IMR-90 (cell line): ENCODE measurements around the gene RSU1. TPM values are rescaled to one million over a fixed set of nuclear protein-coding genes. Genes with fewer than 3 reads are reported as not detected.

ENCODE experiments used
- ATAC-seq: fragments of 200-7000 bp; cut with Tn5 transposase; 2 replicates; pipeline ENCODE4 v1.9.1; 2020; ENCODE audit warnings: low read depth, mild to moderate bottlenecking, moderate library complexity
- BruUV-seq: library from RNA; stranded (reverse); fragments of 400-500 nt; replicated peaks from 2 replicates; lab custom pipeline; 2021; lab: Mats Ljungman, UMichigan
- CTCF ChIA-PET: fragments of 300-600 bp; formaldehyde crosslinking; extraction: SDS; loops from one replicate; lab custom pipeline; 2021; ENCODE audit warnings: antibody characterized with exemption; lab: Yijun Ruan, JAX
- POLR2A ChIA-PET: fragments of 300-600 bp; sonication (Branson Sonifier 250); formaldehyde crosslinking; loops from one replicate; lab custom pipeline; 2022; ENCODE audit warnings: antibody characterized with exemption; ENCODE audit not compliant: unreplicated experiment; lab: Charles Lee
- DNase-seq: peaks from one replicate; pipeline ENCODE4 v3.0.0; 2013
- H2AFZ ChIP-seq: replicated peaks from 2 replicates; pipeline ENCODE3; 2013; ENCODE audit warnings: low read length, mild to moderate bottlenecking; ENCODE audit not compliant: poor library complexity
- H2AK5ac ChIP-seq: 2 replicates; pipeline ENCODE4 v1.6.1; 2013; ENCODE audit warnings: low read depth, low read length, inconsistent platforms
- H2AK9ac ChIP-seq: replicated peaks from 2 replicates; pipeline ENCODE3; 2013; ENCODE audit warnings: mild to moderate bottlenecking, low read depth, low read length, moderate library complexity; ENCODE audit not compliant: poor library complexity
- H2BK120ac ChIP-seq: 2 replicates; pipeline ENCODE4 v1.6.1; 2013; ENCODE audit warnings: low read depth, low read length, inconsistent platforms
- H2BK15ac ChIP-seq: 3 replicates; pipeline ENCODE4 v1.6.1; 2013; ENCODE audit warnings: low read depth, low read length, inconsistent platforms
- H2BK20ac ChIP-seq: 2 replicates; pipeline ENCODE4 v1.6.1; 2013; ENCODE audit warnings: low read depth, mild to moderate bottlenecking, inconsistent platforms, low read length, moderate library complexity
- H2BK5ac ChIP-seq: 2 replicates; pipeline ENCODE4 v1.6.1; 2013; ENCODE audit warnings: mild to moderate bottlenecking, low read depth, low read length, inconsistent platforms; ENCODE audit not compliant: poor library complexity, severe bottlenecking
- H3K14ac ChIP-seq: replicated peaks from 2 replicates; pipeline ENCODE4 v1.6.1; 2013; ENCODE audit warnings: low read depth, low read length, inconsistent platforms
- H3K18ac ChIP-seq: 2 replicates; pipeline ENCODE4 v1.6.1; 2013; ENCODE audit warnings: low read depth, low read length, control low read depth
- H3K23ac ChIP-seq: 2 replicates; pipeline ENCODE4 v1.6.1; 2013; ENCODE audit warnings: low read depth, low read length, inconsistent platforms
- H3K27ac ChIP-seq: 2 replicates; pipeline ENCODE4 v1.5.1; 2013; ENCODE audit warnings: mild to moderate bottlenecking, control low read depth, low read length; ENCODE audit not compliant: insufficient read depth
- H3K27me3 ChIP-seq: 2 replicates; pipeline ENCODE4 v1.6.1; 2013; ENCODE audit warnings: low read length; ENCODE audit not compliant: control insufficient read depth, insufficient read depth
- H3K36me3 ChIP-seq: 2 replicates; pipeline ENCODE4 v1.6.1; 2013; ENCODE audit warnings: low read length, mixed read lengths; ENCODE audit not compliant: control insufficient read depth, insufficient read depth
- H3K4ac ChIP-seq: 2 replicates; pipeline ENCODE4 v1.6.1; 2013; ENCODE audit warnings: low read depth, low read length, inconsistent platforms
- H3K4me1 ChIP-seq: 2 replicates; pipeline ENCODE4 v1.6.1; 2013; ENCODE audit warnings: low read length, mixed read lengths; ENCODE audit not compliant: control insufficient read depth, insufficient read depth
- H3K4me2 ChIP-seq: 2 replicates; pipeline ENCODE4 v1.6.1; 2013; ENCODE audit warnings: low read depth, mild to moderate bottlenecking, control low read depth, low read length, moderate library complexity
- H3K4me3 ChIP-seq: 2 replicates; pipeline ENCODE4 v1.5.1; 2013; ENCODE audit warnings: low read depth, mild to moderate bottlenecking, control low read depth, low read length, moderate library complexity; ENCODE audit not compliant: insufficient read depth
- H3K56ac ChIP-seq: 2 replicates; pipeline ENCODE4 v1.6.1; 2013; ENCODE audit warnings: low read length, inconsistent platforms; ENCODE audit not compliant: insufficient read depth; ENCODE audit errors: extremely low read depth
- H3K79me1 ChIP-seq, 2 experiments: 2 replicates each; pipeline ENCODE4 v1.6.1; 2013; ENCODE audit warnings: low read length in 2 of 2, inconsistent platforms in 1 of 2, low read depth in 1 of 2
- H3K9ac ChIP-seq: 2 replicates; pipeline ENCODE4 v1.6.1; 2013; ENCODE audit warnings: low read depth, low read length, control low read depth
- H3K9me1 ChIP-seq: 2 replicates; pipeline ENCODE4 v1.6.1; 2013; ENCODE audit warnings: low read length, inconsistent platforms; ENCODE audit not compliant: insufficient read depth
- H3K9me3 ChIP-seq: 2 replicates; pipeline ENCODE4 v1.6.1; 2013; ENCODE audit warnings: low read length; ENCODE audit not compliant: control insufficient read depth, insufficient read depth
- H4K20me1 ChIP-seq: 2 replicates; pipeline ENCODE4 v1.6.1; 2013; ENCODE audit warnings: low read length, inconsistent platforms; ENCODE audit not compliant: insufficient read depth
- H4K5ac ChIP-seq: 2 replicates; pipeline ENCODE4 v1.6.1; 2013; ENCODE audit warnings: mild to moderate bottlenecking, low read depth, low read length, control low read depth
- H4K8ac ChIP-seq, 2 experiments: 2 replicates each; pipeline ENCODE4 v1.6.1; 2013; ENCODE audit warnings: low read depth in 2 of 2, low read length in 2 of 2, control low read depth in 1 of 2, inconsistent platforms in 1 of 2
- H4K91ac ChIP-seq: 2 replicates; pipeline ENCODE4 v1.6.1; 2013; ENCODE audit warnings: low read depth, low read length, inconsistent platforms; ENCODE audit not compliant: insufficient read depth
- BHLHE40 ChIP-seq: fragments of 150-350 bp; IDR thresholded peaks from 2 replicates; pipeline ENCODE4 v1.6.1; 2016; ENCODE audit warnings: mild to moderate bottlenecking, low read depth, low read length
- CTCF ChIP-seq: conservative IDR thresholded peaks from 2 replicates; pipeline ENCODE4 v1.5.1; 2012; ENCODE audit warnings: mild to moderate bottlenecking, low read depth, low read length, improper control_type of control experiment
- ELK1 ChIP-seq: fragments of 150-350 bp; IDR thresholded peaks from 2 replicates; pipeline ENCODE4 v1.6.1; 2016; ENCODE audit warnings: low read depth, mild to moderate bottlenecking, low read length, moderate library complexity, borderline replicate concordance
- FOS ChIP-seq: fragments of 150-350 bp; IDR thresholded peaks from 2 replicates; pipeline ENCODE4 v1.6.1; 2016; ENCODE audit warnings: low read depth, low read length
- MAZ ChIP-seq: IDR thresholded peaks from 2 replicates; pipeline ENCODE4 v1.6.1; 2012; ENCODE audit warnings: low read depth, mild to moderate bottlenecking, low read length, improper control_type of control experiment, moderate library complexity, borderline replicate concordance
- MXI1 ChIP-seq: IDR thresholded peaks from 2 replicates; pipeline ENCODE4 v1.6.1; 2012; ENCODE audit warnings: low read depth, mild to moderate bottlenecking, low read length, moderate library complexity, borderline replicate concordance
- RAD21 ChIP-seq: IDR thresholded peaks from 2 replicates; pipeline ENCODE4 v1.6.1; 2012; ENCODE audit warnings: low read length, improper control_type of control experiment
- RCOR1 ChIP-seq: IDR thresholded peaks from 2 replicates; pipeline ENCODE4 v1.6.1; 2012; ENCODE audit warnings: mild to moderate bottlenecking, low read length, improper control_type of control experiment; ENCODE audit not compliant: insufficient replicate concordance
- RFX5 ChIP-seq: IDR thresholded peaks from 2 replicates; pipeline ENCODE4 v1.8.0; 2012; ENCODE audit warnings: low read depth, mild to moderate bottlenecking, low read length, moderate library complexity
- SMC3 ChIP-seq: fragments of 150-350 bp; IDR thresholded peaks from 2 replicates; pipeline ENCODE4 v1.6.1; 2016; ENCODE audit warnings: low read depth, mild to moderate bottlenecking, antibody characterized with exemption, low read length, moderate library complexity
- USF2 ChIP-seq: fragments of 150-350 bp; IDR thresholded peaks from 2 replicates; pipeline ENCODE4 v1.6.1; 2017; ENCODE audit warnings: mild to moderate bottlenecking, antibody characterized with exemption, low read length, low read depth
- WGBS, 2 experiments: methylation state at CpG; one replicate each; pipeline versions ENCODE4 v1.1.5 to v1.1.7; 2013; ENCODE audit warnings: missing lambda C conversion rate in 2 of 2; ENCODE audit not compliant: insufficient read length in 1 of 2; ENCODE audit errors: extremely low coverage in 2 of 2; 5-methylcytosine and 5-hydroxymethylcytosine counted together
- dilution Hi-C: fragments of 300-500 bp; cut with HindIII; formaldehyde crosslinking; loops from one replicate; pipeline ENCODE4 v1.14.3; 2018; ENCODE audit warnings: low sequenced_read_pairs; ENCODE audit not compliant: unreplicated experiment
- in situ Hi-C: fragments of 300-500 bp; cut with MboI; formaldehyde crosslinking; loops from 3 replicates; pipeline ENCODE4 v1.14.3; 2019; ENCODE audit warnings: low sequenced_read_pairs, inconsistent platforms, mixed read lengths
- intact Hi-C: fragments of 100-400 bp; cut with micrococcal nuclease; formaldehyde crosslinking; loops from 2 replicates; pipeline ENCODE4 v1.10.0; 2022
- polyA plus RNA-seq, 3 experiments: library from polyadenylated mRNA; depleted of rRNA; stranded (reverse); fragments of >200 nt; gene quantifications; 2 replicates each; pipeline ENCODE4 v1.2.3, GENCODE V29; 2012; ENCODE audit warnings: low replicate concordance in 1 of 3
- total RNA-seq: library from RNA; depleted of rRNA; stranded (reverse); fragments of >200 nt; gene quantifications from 2 replicates; pipeline ENCODE4 v1.2.3, GENCODE V29; 2012

The RSU1 gene
- total and polyA plus RNA-seq, 2 of the 4 experiments (the other 2 are of a cell fraction) = 134 to 148 TPM

DNA sequence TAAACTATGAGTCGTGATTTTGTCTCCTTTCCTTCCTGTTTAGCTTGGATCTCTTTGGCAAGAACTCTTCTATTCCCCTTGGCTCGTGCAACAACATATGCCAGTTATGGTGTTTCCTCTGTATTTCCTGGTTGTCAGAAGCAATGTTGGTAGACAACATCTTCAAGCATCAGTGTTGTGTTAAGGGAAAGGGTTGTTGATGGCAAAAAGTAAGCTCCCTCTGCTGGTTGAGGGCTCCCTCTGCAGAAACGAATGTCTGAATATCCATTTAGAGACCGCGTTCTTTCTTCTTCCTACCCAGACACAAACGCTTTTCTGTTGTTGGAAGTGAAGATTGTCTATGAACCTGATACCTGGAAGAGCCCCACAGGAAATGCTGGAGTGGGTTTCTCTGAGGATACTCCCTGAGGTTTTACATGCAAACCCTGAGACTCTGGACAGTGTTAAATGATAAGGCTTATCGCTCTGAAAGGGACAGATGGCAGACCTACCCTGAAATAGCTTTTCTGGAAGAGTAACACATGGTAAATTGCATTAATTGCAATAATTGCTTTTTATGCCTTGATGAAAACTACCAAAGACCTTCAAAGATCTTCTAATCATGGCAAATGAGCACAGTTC is 272.0 kb downstream of the RSU1 start:
- in situ Hi-C loops (no loop called here), intact Hi-C loops (loop anchor here (1.0 kb wide), 1 partner anchor 642 kb away; no protein-coding TSS in a partner anchor), dilution Hi-C loops (no loop called here)
- H4K20me1 ChIP-seq = no peaks in the 10 kb centered on the region
- no peak overlapping the region for H2BK5ac ChIP-seq
- H3K4me3 ChIP-seq = no peak overlapping the region
- ChIA-PET POLR2A (no interaction called here), CTCF (interaction anchor here (0.6 to 1.3 kb wide), 4 partner anchors 18 to 642 kb away, joined by 3 to 5 read pairs (median 4); no protein-coding TSS in a partner anchor)
- DNase-seq (peak; percentile 29), ATAC-seq (peak; percentile 74)
- no peak overlapping the region for H3K9ac ChIP-seq
- no peak overlapping the region for H2AFZ ChIP-seq
- no peak overlapping the region for H2BK120ac ChIP-seq
- no peak overlapping the region for H3K56ac ChIP-seq
- no peak overlapping the region for H3K4me2 ChIP-seq
- H3K9me3 ChIP-seq = no peaks in the 10 kb centered on the region
- H4K5ac ChIP-seq = no peak overlapping the region
- H2AK9ac ChIP-seq = no peak overlapping the region
- no peak overlapping the region for H4K8ac ChIP-seq
- H3K36me3 ChIP-seq = no peaks in the 10 kb centered on the region
- no CpG with 5 or more reads among the region's 7 CpGs for WGBS, 2 experiments
- BruUV-seq = no TSS peak
- H3K9me1 ChIP-seq = no peaks in the 10 kb centered on the region
- no peak overlapping the region for H3K18ac ChIP-seq
- no peak overlapping the region for H3K4ac ChIP-seq
- H3K23ac ChIP-seq = no peak overlapping the region
- H3K27ac ChIP-seq = no peak overlapping the region
- TF ChIP-seq MAZ (no peak), ELK1 (no peak), BHLHE40 (no peak), RFX5 (no peak), RAD21 (peak; percentile 46), USF2 (no peak), CTCF (peak; percentile 55), MXI1 (no peak), FOS (no peak), SMC3 (peak; percentile 49), RCOR1 (no peak)
- H2BK15ac ChIP-seq = no peak overlapping the region
- H3K4me1 ChIP-seq = no peaks in the 10 kb centered on the region
- H2BK20ac ChIP-seq = no peak overlapping the region
- no peaks in the 10 kb centered on the region for H3K27me3 ChIP-seq
- no peaks in the 10 kb centered on the region for H3K79me1 ChIP-seq
- H2AK5ac ChIP-seq = no peak overlapping the region
- H3K14ac ChIP-seq = no peak overlapping the region
- H4K91ac ChIP-seq = no peak overlapping the region
